ENCODE measurements around the gene DSG1. TPM values are rescaled to one million over a fixed set of nuclear protein-coding genes. Genes with fewer than 3 reads are reported as not detected.

Gene DSG1
- not detected in 2 replicates for total RNA-seq

DNA sequence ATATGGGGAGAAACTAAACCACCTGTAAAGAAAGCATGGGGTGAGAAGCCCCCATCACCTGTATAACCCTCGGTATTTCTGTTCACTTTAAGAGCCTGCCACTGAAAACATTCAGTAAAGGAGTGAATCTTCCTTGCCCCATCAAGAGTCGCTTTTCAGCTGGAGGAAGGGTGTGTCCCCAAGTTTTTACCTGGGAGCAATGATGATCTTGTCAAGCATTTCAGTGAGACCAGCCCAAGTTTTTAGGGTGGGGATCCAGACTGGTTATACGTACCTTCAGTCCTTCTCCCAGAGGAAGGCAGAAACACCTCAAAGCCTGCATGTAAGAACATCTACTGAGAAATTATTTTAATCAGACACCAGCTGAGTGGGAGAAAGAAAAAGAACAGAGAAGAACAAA lies at the start of gene DSG1:
DSG1 (plus strand) TSS at position 301 of the 400 bp plus-strand sequence. CDS start 141 bp downstream, outside the sequence.

GRCh38 chr18:31376477-31376876 lies 58.5 kb downstream of the DSG1 start, which contains the start of gene DSG4:
DSG4 (plus strand) TSS chr18:31376777; CDS start chr18:31376912, 135 bp downstream.

Other genes starting within 250 kb of the DSG1 start
- 2.8 and 3.3 TPM in 2 replicates for gene DSC2, start 215.7 kb upstream of the DSG1 start, total RNA-seq
- 0.05 and 0.30 TPM in 2 replicates for gene DSC1, start 155.3 kb upstream of the DSG1 start, total RNA-seq
- gene DSG4, start 58.6 kb downstream of the DSG1 start, total RNA-seq, result not detected in 2 replicates
- 0.14 and 0.59 TPM in 2 replicates for gene DSG3, start 129.6 kb downstream of the DSG1 start, total RNA-seq
- 65.6 and 102 TPM in 2 replicates for gene DSG2, start 180.0 kb downstream of the DSG1 start, total RNA-seq